IPS DF 6.9 (cell line): ENCODE data around the gene CUBN.

Experiments used
- DNase-seq: peaks from one replicate; pipeline ENCODE4 v3.0.0-alpha.2; 2013; ENCODE audit warnings: low read depth, low spot score
- H3K27ac ChIP-seq: one replicate; pipeline ENCODE4 v1.5.1; 2013; ENCODE audit warnings: low read length, control low read depth
- H3K27me3 ChIP-seq: 2 replicates; pipeline ENCODE4 v1.6.1; 2013; ENCODE audit warnings: mild to moderate bottlenecking, low read length; ENCODE audit not compliant: control insufficient read depth, insufficient read depth
- H3K36me3 ChIP-seq: 2 replicates; pipeline ENCODE4 v1.6.1; 2013; ENCODE audit warnings: low read length; ENCODE audit not compliant: control insufficient read depth, insufficient read depth
- H3K4me1 ChIP-seq: 2 replicates; pipeline ENCODE4 v1.6.1; 2013; ENCODE audit warnings: low read length; ENCODE audit not compliant: control insufficient read depth, insufficient read depth
- H3K4me3 ChIP-seq: 2 replicates; pipeline ENCODE4 v1.5.1; 2013; ENCODE audit warnings: mild to moderate bottlenecking, low read length
- H3K9me3 ChIP-seq: 2 replicates; pipeline ENCODE4 v1.6.1; 2013; ENCODE audit warnings: low read length, inconsistent platforms; ENCODE audit not compliant: control insufficient read depth, insufficient read depth
- WGBS: extraction: QIAGEN DNeasy Blood & Tissue Kit; methylation state at CpG from one replicate; pipeline ENCODE4 v1.1.7; 2013; ENCODE audit warnings: mixed read lengths, missing lambda C conversion rate; ENCODE audit not compliant: insufficient read length, insufficient coverage; 5-methylcytosine and 5-hydroxymethylcytosine counted together

CUBN gene

GRCh38 chr10:17088118-17088806, 41.3 kb downstream of the CUBN start:
- H3K36me3 ChIP-seq, result no peaks in the 10 kb centered on the region
- H3K4me3 ChIP-seq, result no peak overlapping the region
- no CpG with 5 or more reads among the region's 5 CpGs for WGBS
- H3K27me3 ChIP-seq, result no peaks in the 10 kb centered on the region
- H3K27ac ChIP-seq, result no peak overlapping the region
- H3K9me3 ChIP-seq, result no peaks in the 10 kb centered on the region
- no peak for DNase-seq
- no peaks in the 10 kb centered on the region for H3K4me1 ChIP-seq

DNA sequence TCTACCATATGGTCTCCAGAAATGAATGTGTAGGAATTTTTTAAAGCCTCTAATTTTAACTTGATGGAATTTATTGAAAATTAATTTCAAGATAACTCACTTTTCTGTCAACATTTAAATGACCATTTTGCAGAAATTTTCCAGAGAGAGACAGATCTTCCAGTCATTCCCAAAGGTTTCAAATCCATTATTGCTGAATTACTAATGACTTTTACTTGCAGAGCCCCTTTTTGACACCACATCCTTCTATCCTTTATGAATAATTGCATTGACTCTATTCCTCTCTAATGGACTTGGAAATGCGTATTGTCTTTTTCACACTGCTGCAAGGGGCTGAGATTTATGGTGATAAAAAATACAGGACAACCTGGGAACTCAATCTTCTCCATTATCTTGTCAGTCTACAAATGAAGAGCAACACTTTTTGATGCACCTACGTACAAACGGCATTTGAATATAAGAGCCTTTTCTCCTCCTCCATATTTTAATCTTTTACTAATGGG, 42.7 kb downstream of the CUBN start:
- H3K4me1 ChIP-seq, result no peaks in the 10 kb centered on the region
- no CpG with 5 or more reads among the region's 3 CpGs for WGBS
- H3K27me3 ChIP-seq, result no peaks in the 10 kb centered on the region
- no peaks in the 10 kb centered on the region for H3K9me3 ChIP-seq
- no peaks in the 10 kb centered on the region for H3K36me3 ChIP-seq
- H3K27ac ChIP-seq, result no peak overlapping the region
- H3K4me3 ChIP-seq, result no peak overlapping the region
- no peak for DNase-seq

DNA sequence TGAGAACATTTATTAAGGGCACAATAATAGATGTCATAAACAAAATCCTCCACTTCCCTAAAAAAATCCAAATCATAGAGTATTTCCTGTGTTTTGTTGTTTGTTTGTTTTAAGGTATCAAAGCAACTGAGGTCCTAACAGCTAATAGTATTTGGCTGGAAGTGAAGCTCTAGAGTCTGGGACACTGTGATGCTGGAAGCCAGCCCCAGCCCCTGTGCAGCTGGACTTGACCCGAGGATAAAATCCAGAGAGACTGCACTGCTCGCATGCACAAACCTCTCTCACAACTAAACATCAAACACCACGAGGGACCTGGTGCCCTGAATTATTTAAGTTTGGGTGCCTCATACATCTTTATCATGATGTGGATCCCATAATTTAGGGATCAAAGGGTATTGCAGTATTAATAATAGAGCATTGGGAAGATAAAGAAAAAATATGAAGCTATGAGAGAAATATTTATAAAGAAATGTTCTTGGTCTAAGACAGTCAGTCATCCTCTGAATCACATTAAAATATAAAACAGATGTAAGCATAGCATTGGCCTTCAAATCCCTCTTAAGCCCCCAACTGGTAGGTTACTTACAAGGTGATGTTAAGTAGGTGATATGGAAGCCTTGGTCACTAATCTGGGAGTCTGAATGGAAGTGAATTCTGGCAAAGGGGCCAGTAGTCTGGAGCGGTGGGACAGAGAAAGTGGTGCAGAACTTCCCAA, 44.4 kb downstream of the CUBN start:
- H3K9me3 ChIP-seq, result no peaks in the 10 kb centered on the region
- no peak overlapping the region for H3K4me3 ChIP-seq
- no CpG with 5 or more reads among the region's 4 CpGs for WGBS
- no peaks in the 10 kb centered on the region for H3K27me3 ChIP-seq
- no peak for DNase-seq
- H3K4me1 ChIP-seq, result no peaks in the 10 kb centered on the region
- H3K27ac ChIP-seq, result no peak overlapping the region
- H3K36me3 ChIP-seq, result no peaks in the 10 kb centered on the region

DNA sequence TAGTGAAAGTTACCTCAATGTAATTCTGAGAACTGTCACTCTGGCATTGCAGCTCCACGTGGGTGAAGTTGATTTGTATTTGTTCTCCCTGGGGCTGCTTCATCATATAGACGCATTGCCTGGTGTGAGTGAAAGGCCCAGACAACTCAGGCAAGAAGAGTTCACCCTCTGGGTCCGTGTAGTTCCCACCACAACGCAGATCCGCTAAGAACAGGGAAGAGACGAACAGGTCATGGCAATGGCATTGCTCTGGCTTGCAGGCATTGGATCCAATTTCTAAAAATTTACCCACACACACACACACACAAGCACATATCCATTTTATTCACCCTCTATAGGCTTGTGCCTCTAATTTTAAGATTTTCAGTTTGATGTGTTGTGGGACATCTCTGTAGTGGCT, 45.4 kb downstream of the CUBN start:
- WGBS, result no CpG with 5 or more reads among the region's 6 CpGs
- Histone ChIP-seq H3K27me3 (no peaks in the 10 kb centered on the region), H3K36me3 (no peaks in the 10 kb centered on the region), H3K4me3 (no peak overlapping the region), H3K9me3 (no peaks in the 10 kb centered on the region), H3K27ac (no peak overlapping the region), H3K4me1 (peaks cover 3% of the 10 kb centered on the region; the same call in 1 of the 2 replicates)
- DNase-seq, result no peak

DNA sequence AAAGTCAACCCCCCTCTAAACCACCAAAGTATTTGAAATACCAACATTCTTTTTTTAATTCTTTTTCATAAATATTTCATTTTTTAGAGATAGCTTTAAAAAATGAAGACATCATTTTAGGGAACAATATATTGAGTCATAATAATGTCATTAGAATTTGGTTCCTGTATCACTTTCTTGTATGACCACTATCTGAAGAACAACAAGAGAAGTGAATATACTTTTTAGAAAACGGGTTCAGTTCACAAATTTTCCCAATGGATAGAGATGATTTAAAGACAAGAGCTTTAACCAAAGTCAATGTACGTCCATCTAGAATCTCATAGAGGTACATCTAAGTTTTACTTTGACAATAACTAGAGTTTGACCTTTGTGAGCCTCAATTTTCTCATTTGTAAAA, 48.2 kb downstream of the CUBN start:
- Histone ChIP-seq H3K27me3 (no peaks in the 10 kb centered on the region), H3K4me1 (peaks cover 3% of the 10 kb centered on the region; the same call in 1 of the 2 replicates), H3K36me3 (no peaks in the 10 kb centered on the region), H3K27ac (no peak overlapping the region), H3K4me3 (no peak overlapping the region), H3K9me3 (no peaks in the 10 kb centered on the region)
- DNase-seq, result no peak
- WGBS, result no CpG with 5 or more reads among the region's 2 CpGs

DNA sequence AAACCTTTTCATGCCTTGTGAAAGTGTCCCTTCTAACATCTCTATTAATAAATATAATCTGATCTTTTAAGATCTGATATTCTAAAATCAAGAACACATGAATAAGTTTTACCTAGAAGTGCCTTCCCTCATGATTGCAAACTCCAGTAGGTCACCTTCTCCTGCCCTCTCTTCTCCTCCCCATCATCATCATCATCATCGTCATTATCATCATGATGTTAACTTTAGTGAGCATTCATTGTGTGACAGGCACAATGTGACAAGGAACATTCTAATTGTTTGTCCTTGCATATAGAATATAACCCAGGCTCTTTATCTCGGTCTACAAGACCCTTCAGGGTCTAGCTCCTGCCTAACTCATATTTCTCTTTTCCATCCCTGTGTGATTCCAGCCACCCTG, 51.7 kb downstream of the CUBN start:
- Histone ChIP-seq H3K27ac (no peak overlapping the region), H3K4me1 (peaks cover 3% of the 10 kb centered on the region; the same call in 1 of the 2 replicates), H3K27me3 (no peaks in the 10 kb centered on the region), H3K36me3 (no peaks in the 10 kb centered on the region), H3K4me3 (no peak overlapping the region), H3K9me3 (no peaks in the 10 kb centered on the region)
- no CpG with 5 or more reads among the region's 2 CpGs for WGBS
- no peak for DNase-seq

DNA sequence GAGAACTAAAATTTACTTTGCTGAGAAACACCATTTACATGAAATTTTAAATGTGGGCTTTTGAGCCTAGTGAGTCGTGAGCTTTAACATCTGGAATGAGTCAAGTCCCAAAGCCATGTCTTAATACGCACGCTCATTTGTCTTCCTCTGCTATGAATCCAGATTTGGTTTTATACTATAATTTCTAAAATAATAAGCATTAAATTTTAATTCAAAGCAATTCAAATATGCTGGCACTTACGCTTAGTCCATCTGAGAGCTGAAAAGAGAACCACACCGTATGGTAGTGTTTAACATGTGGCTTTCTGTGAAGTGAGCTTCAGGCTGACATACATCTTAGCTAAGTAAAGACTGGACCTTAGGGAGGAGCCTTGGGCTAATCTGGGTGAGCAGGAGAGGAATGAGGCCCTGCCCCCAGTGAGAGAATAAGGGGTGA, 52.2 kb downstream of the CUBN start:
- Histone ChIP-seq H3K27ac (no peak overlapping the region), H3K9me3 (no peaks in the 10 kb centered on the region), H3K4me3 (no peak overlapping the region), H3K36me3 (no peaks in the 10 kb centered on the region), H3K27me3 (no peaks in the 10 kb centered on the region), H3K4me1 (peaks cover 3% of the 10 kb centered on the region; the same call in 1 of the 2 replicates)
- no peak for DNase-seq
- no CpG with 5 or more reads among the region's 5 CpGs for WGBS

- Histone ChIP-seq H3K27me3 (no peaks in the 10 kb centered on the region), H3K4me3 (no peak overlapping the region), H3K4me1 (peaks cover 3% of the 10 kb centered on the region; the same call in 1 of the 2 replicates), H3K27ac (no peak overlapping the region), H3K9me3 (no peaks in the 10 kb centered on the region), H3K36me3 (no peaks in the 10 kb centered on the region)
- no peak for DNase-seq
- no CpG with 5 or more reads among the region's 8 CpGs for WGBS
These were observed 52.8 kb downstream of the CUBN start for GRCh38 chr10:17076626-17077345.

DNA sequence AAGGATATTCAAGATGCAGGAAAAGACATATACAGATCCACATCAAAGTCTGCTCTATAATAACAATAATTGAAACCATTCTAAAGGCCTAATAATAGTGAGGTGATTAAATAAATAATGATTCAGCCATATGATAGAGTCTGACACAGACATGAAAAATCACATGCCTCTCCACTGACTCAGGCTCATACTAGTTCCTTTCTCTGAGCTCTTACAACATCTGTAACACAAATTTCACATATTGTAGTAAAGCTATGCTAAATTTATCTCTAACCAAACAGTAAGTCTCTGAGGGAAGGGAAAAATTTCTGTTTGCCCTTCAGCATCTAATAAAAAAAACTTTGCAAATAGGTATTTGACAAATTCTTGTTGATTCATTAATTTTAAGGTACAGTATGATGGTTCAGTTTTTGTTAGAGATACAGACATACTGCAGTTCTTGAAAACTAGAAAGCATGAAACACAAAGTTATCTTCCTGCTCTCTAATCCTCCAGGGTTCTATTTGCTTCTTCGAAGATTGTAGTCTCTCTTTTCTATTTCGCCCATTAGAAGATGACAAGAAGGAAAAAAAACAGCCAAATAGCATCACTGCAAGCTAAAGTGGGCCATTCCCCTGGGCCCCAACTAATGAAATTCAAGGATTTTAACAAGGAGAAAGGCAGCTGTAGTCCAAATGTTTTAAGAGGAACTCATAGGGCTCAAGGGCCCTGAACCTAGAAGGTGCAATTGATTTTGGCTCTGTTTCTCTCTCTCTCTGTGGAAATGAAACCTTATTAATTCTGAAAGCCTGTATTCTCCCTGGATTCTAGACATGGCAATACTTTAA, 53.9 kb downstream of the CUBN start:
- Histone ChIP-seq H3K36me3 (no peaks in the 10 kb centered on the region), H3K4me1 (peaks cover 3% of the 10 kb centered on the region; the same call in 1 of the 2 replicates), H3K27me3 (no peaks in the 10 kb centered on the region), H3K9me3 (no peaks in the 10 kb centered on the region), H3K4me3 (no peak overlapping the region), H3K27ac (no peak overlapping the region)
- DNase-seq, result no peak
- no CpG with 5 or more reads among the region's 2 CpGs for WGBS

GRCh38 chr10:17074541-17074847, 55.1 kb downstream of the CUBN start:
- Histone ChIP-seq H3K27ac (no peak overlapping the region), H3K27me3 (no peaks in the 10 kb centered on the region), H3K9me3 (no peaks in the 10 kb centered on the region), H3K4me1 (peaks cover under 1% of the 10 kb centered on the region; the same call in 1 of the 2 replicates), H3K36me3 (no peaks in the 10 kb centered on the region), H3K4me3 (no peak overlapping the region)
- DNase-seq, result no peak
